WERI-Rb-1 (cell line): ENCODE measurements around the gene BTN2A1.
A peak's percentile ranks its signal among the peaks of the same experiment; 100 is the strongest.

ENCODE experiments used
- DNase-seq: peaks from one replicate; pipeline ENCODE4 v3.0.0-alpha.2; 2020
- H3K27ac ChIP-seq: fragments of 250-450 bp; sonication (Bioruptor Pico); 2 replicates; pipeline ENCODE4 v1.5.1; 2020; ENCODE audit warnings: mild to moderate bottlenecking, moderate library complexity
- H3K27me3 ChIP-seq: fragments of 250-450 bp; sonication (Bioruptor Pico); 2 replicates; pipeline ENCODE4 v1.5.1; 2021; ENCODE audit warnings: mild to moderate bottlenecking, low read depth, moderate library complexity; ENCODE audit not compliant: insufficient read depth, severe bottlenecking
- H3K36me3 ChIP-seq: fragments of 250-450 bp; sonication (Bioruptor Pico); 2 replicates; pipeline ENCODE4 v1.5.1; 2020; ENCODE audit warnings: mild to moderate bottlenecking, moderate library complexity
- H3K4me3 ChIP-seq: 2 replicates; pipeline ENCODE4 v1.5.1; 2011; ENCODE audit warnings: low read depth, mild to moderate bottlenecking, control low read depth, low read length
- H3K9me3 ChIP-seq: fragments of 250-450 bp; sonication (Bioruptor Pico); 2 replicates; pipeline ENCODE4 v1.5.1; 2021; ENCODE audit warnings: mild to moderate bottlenecking, moderate library complexity; ENCODE audit not compliant: severe bottlenecking
- CTCF ChIP-seq: IDR thresholded peaks from 2 replicates; pipeline ENCODE4 v1.5.1; 2011; ENCODE audit warnings: low read depth, mild to moderate bottlenecking, control low read depth, inconsistent platforms, low read length

BTN2A1 gene

GRCh38 chr6:26493258-26493657 is 35.5 kb downstream of the BTN2A1 start:
- Histone ChIP-seq H3K36me3 (no peaks in the 10 kb centered on the region), H3K27me3 (no peaks in the 10 kb centered on the region), H3K4me3 (no peak overlapping the region), H3K27ac (no peak overlapping the region), H3K9me3 (no peaks in the 10 kb centered on the region)
- TF ChIP-seq CTCF: peak; percentile 36
- no peak for DNase-seq

GRCh38 chr6:26494117-26494516 is 36.4 kb downstream of the BTN2A1 start:
- no peaks in the 10 kb centered on the region for H3K27me3 ChIP-seq
- TF ChIP-seq CTCF: no peak
- no peaks in the 10 kb centered on the region for H3K9me3 ChIP-seq
- no peak overlapping the region for H3K27ac ChIP-seq
- H3K36me3 ChIP-seq: no peaks in the 10 kb centered on the region
- no peak overlapping the region for H3K4me3 ChIP-seq
- DNase-seq: no peak

GRCh38 chr6:26495281-26495680 is 37.5 kb downstream of the BTN2A1 start:
- Histone ChIP-seq H3K27me3 (no peaks in the 10 kb centered on the region), H3K9me3 (no peaks in the 10 kb centered on the region), H3K4me3 (no peak overlapping the region), H3K27ac (no peak overlapping the region), H3K36me3 (no peaks in the 10 kb centered on the region)
- no peak for TF ChIP-seq CTCF
- DNase-seq: no peak

- no peak for DNase-seq
- no peak for TF ChIP-seq CTCF
- Histone ChIP-seq H3K27me3 (no peaks in the 10 kb centered on the region), H3K4me3 (no peak overlapping the region), H3K9me3 (no peaks in the 10 kb centered on the region), H3K36me3 (no peaks in the 10 kb centered on the region), H3K27ac (no peak overlapping the region)
Observed at GRCh38 chr6:26497610-26498009, 39.9 kb downstream of the BTN2A1 start.

GRCh38 chr6:26500102-26500501 is 42.3 kb downstream of the BTN2A1 start, which contains the start of gene BTN1A1:
Gene BTN1A1 (plus strand): TSS chr6:26500303. CDS start chr6:26501287, 984 bp downstream.
- Histone ChIP-seq H3K9me3 (no peaks in the 10 kb centered on the region), H3K4me3 (no peak within 1 kb of the TSS), H3K27me3 (no peaks in the 10 kb centered on the region), H3K36me3 (no peaks in the 10 kb centered on the region), H3K27ac (no peak within 1 kb of the TSS)
- TF ChIP-seq CTCF: no peak
- DNase-seq: no peak

- no peak for TF ChIP-seq CTCF
- H3K36me3 ChIP-seq: no peaks in the 10 kb centered on the region
- no peak for DNase-seq
- no peak overlapping the region for H3K4me3 ChIP-seq
- no peak overlapping the region; the same call in 1 of the 2 replicates for H3K27ac ChIP-seq
- no peaks in the 10 kb centered on the region for H3K9me3 ChIP-seq
- H3K27me3 ChIP-seq: no peaks in the 10 kb centered on the region
Observed at GRCh38 chr6:26501482-26501986, 43.8 kb downstream of the BTN2A1 start.
